Fibroblast of lung (primary cell): ENCODE measurements around the gene SLC18B1.

Source experiments
- CTCF ChIP-seq, 2 donors: IDR thresholded peaks in 1 of 2; conservative IDR thresholded peaks in 1 of 2; 1 replicate in 1 of 2; 2 replicates in 1 of 2; pipeline ENCODE4 v1.5.1; 2011 to 2012; ENCODE audit warnings: low read length in 2 of 2, control low read depth in 1 of 2, inconsistent platforms in 1 of 2, low read depth in 1 of 2, mild to moderate bottlenecking in 1 of 2
- EZH2 ChIP-seq: IDR thresholded peaks from 2 replicates; pipeline ENCODE4 v1.5.1; 2012; ENCODE audit warnings: low read length, control low read depth, mild to moderate bottlenecking; ENCODE audit errors: missing control alignments

GRCh38 chr6:132748446-132748845 is 50.0 kb downstream of the SLC18B1 start:
- TF ChIP-seq CTCF (conservative IDR thresholded peaks at IDR 0.05 in 1 of 2, IDR thresholded peaks at IDR 0.05 in 1 of 2; ENCODE audit: low read depth in 1 of 2, low read length in 2 of 2) = no peak
- TF ChIP-seq EZH2 = no peak
